Liver (tissue), 9 donors: ENCODE measurements around the gene PGGHG. TPM values are rescaled to one million over a fixed set of nuclear protein-coding genes. Genes with fewer than 3 reads are reported as not detected.

Experiments used
- DNase-seq: peaks from one replicate; pipeline ENCODE4 v3.0.0-alpha.2; 2017; ENCODE audit warnings: low spot score
- H3K27ac ChIP-seq, 2 donors: one replicate each; pipeline ENCODE4 v1.7.0; 2013; ENCODE audit warnings: inconsistent platforms in 2 of 2, low read length in 2 of 2, control low read depth in 1 of 2, low read depth in 1 of 2, mild to moderate bottlenecking in 1 of 2
- H3K27me3 ChIP-seq, 4 donors: one replicate each; pipeline versions ENCODE4 v1.6.1 to v1.7.0; 2013; ENCODE audit warnings: low read length in 3 of 4, inconsistent platforms in 1 of 4, mild to moderate bottlenecking in 1 of 4, moderate library complexity in 1 of 4; ENCODE audit not compliant: control insufficient read depth in 4 of 4, insufficient read depth in 4 of 4
- H3K36me3 ChIP-seq, 4 donors: one replicate each; pipeline versions ENCODE4 v1.6.1 to v1.7.0; 2013; ENCODE audit warnings: low read length in 3 of 4, mild to moderate bottlenecking in 3 of 4, low read depth in 1 of 4, moderate library complexity in 1 of 4; ENCODE audit not compliant: control insufficient read depth in 4 of 4, insufficient read depth in 3 of 4
- H3K4me1 ChIP-seq, 4 donors: one replicate each; pipeline versions ENCODE4 v1.6.1 to v1.7.0; 2013; ENCODE audit warnings: low read length in 3 of 4, mild to moderate bottlenecking in 3 of 4, moderate library complexity in 1 of 4; ENCODE audit not compliant: control insufficient read depth in 4 of 4, insufficient read depth in 4 of 4
- H3K4me3 ChIP-seq, 3 donors: one replicate each; pipeline versions ENCODE4 v1.6.1 to v1.7.0; 2013; ENCODE audit warnings: low read length in 3 of 3, control low read depth in 1 of 3, low read depth in 1 of 3, mild to moderate bottlenecking in 1 of 3
- H3K9ac ChIP-seq, 2 donors: one replicate each; pipeline ENCODE4 v1.7.0; 2013; ENCODE audit warnings: low read length in 2 of 2, mild to moderate bottlenecking in 2 of 2, moderate library complexity in 2 of 2, control low read depth in 1 of 2, low read depth in 1 of 2
- H3K9me3 ChIP-seq, 4 donors: one replicate each; pipeline versions ENCODE4 v1.6.1 to v1.7.0; 2013; ENCODE audit warnings: low read length in 3 of 4; ENCODE audit not compliant: control insufficient read depth in 4 of 4
- CTCF ChIP-seq: fragments of 150-350 bp; IDR thresholded peaks from 2 replicates; pipeline ENCODE4 v1.5.1; 2017; ENCODE audit warnings: improper control_type of control experiment, low read depth, low read length; ENCODE audit not compliant: missing input control
- EGR1 ChIP-seq, 2 donors: IDR thresholded peaks; 2 replicates each; pipeline ENCODE4 v1.6.1; 2016 to 2018; ENCODE audit warnings: antibody characterized with exemption in 2 of 2, low read depth in 2 of 2
- FOXA1 ChIP-seq: IDR thresholded peaks from 2 replicates; pipeline ENCODE4 v1.6.1; 2016; ENCODE audit warnings: antibody characterized with exemption
- FOXA2 ChIP-seq: IDR thresholded peaks from 2 replicates; pipeline ENCODE4 v1.6.1; 2016; ENCODE audit warnings: antibody characterized with exemption
- GABPA ChIP-seq, 2 donors: IDR thresholded peaks in 1 of 2; conservative IDR thresholded peaks in 1 of 2; 2 replicates each; pipeline ENCODE4 v1.6.1; 2016; ENCODE audit warnings: antibody characterized with exemption in 2 of 2, mild to moderate bottlenecking in 1 of 2, moderate library complexity in 1 of 2
- HNF4A ChIP-seq, 2 donors: conservative IDR thresholded peaks; 2 replicates each; pipeline ENCODE4 v1.6.1; 2016; ENCODE audit warnings: antibody characterized with exemption in 2 of 2, mild to moderate bottlenecking in 2 of 2
- HNF4G ChIP-seq: IDR thresholded peaks from 2 replicates; pipeline ENCODE4 v1.6.1; 2016; ENCODE audit warnings: antibody characterized with exemption
- JUND ChIP-seq, 2 donors: IDR thresholded peaks; 2 replicates each; pipeline ENCODE4 v1.6.1; 2016; ENCODE audit warnings: antibody characterized with exemption in 2 of 2
- NR2F2 ChIP-seq: IDR thresholded peaks from 2 replicates; pipeline ENCODE4 v1.6.1; 2016; ENCODE audit warnings: antibody characterized with exemption
- RAD21 ChIP-seq, 2 donors: IDR thresholded peaks; 2 replicates each; pipeline ENCODE4 v1.6.1; 2016; ENCODE audit warnings: antibody characterized with exemption in 2 of 2, mild to moderate bottlenecking in 2 of 2
- RXRA ChIP-seq, 2 donors: IDR thresholded peaks; 2 replicates each; pipeline ENCODE4 v1.6.1; 2017 to 2018; ENCODE audit warnings: antibody characterized with exemption in 2 of 2, mild to moderate bottlenecking in 1 of 2
- SP1 ChIP-seq: IDR thresholded peaks from 2 replicates; pipeline ENCODE4 v1.6.1; 2018; ENCODE audit warnings: antibody characterized with exemption, mild to moderate bottlenecking
- TAF1 ChIP-seq: conservative IDR thresholded peaks from 2 replicates; pipeline ENCODE4 v1.6.1; 2016; ENCODE audit warnings: antibody characterized with exemption, mild to moderate bottlenecking
- YY1 ChIP-seq: IDR thresholded peaks from 2 replicates; pipeline ENCODE4 v1.6.1; 2016; ENCODE audit warnings: antibody characterized with exemption, mild to moderate bottlenecking
- ZBTB33 ChIP-seq: IDR thresholded peaks from 2 replicates; pipeline ENCODE4 v1.6.1; 2016; ENCODE audit warnings: antibody characterized with exemption
- WGBS: extraction: QIAGEN DNeasy Blood & Tissue Kit; methylation state at CpG from one replicate; pipeline ENCODE4 v1.1.7; 2013; 5-methylcytosine and 5-hydroxymethylcytosine counted together
- polyA plus RNA-seq, 2 donors: library from polyadenylated mRNA; stranded (reverse) in 1 of 2; unstranded in 1 of 2; fragments of 200-250 nt in 1 of 2; fragments of >200 nt in 1 of 2; fragmentation: Nextera tagmentation in 1 of 2; extraction: Ambion mirVana in 1 of 2; gene quantifications; one replicate each; pipeline versions ENCODE4 v1.2.1 to v1.2.3, GENCODE V29; 2013 to 2015
- total RNA-seq, 2 donors: library from RNA; depleted of rRNA; stranded (reverse); fragments of >200 nt; gene quantifications; one replicate each; pipeline ENCODE4 v1.2.3, GENCODE V29; 2014
- TF ChIP-seq, protein P1 (sequence below): IDR thresholded peaks from 2 replicates; pipeline ENCODE4 v1.6.1; 2016; ENCODE audit warnings: antibody characterized with exemption, mild to moderate bottlenecking
- TF ChIP-seq, protein P2 (sequence below): IDR thresholded peaks from 2 replicates; pipeline ENCODE4 v1.6.1; 2016; ENCODE audit warnings: antibody characterized with exemption
- TF ChIP-seq, protein P3 (sequence below): IDR thresholded peaks from 2 replicates; pipeline ENCODE4 v1.6.1; 2016; ENCODE audit warnings: antibody characterized with exemption
- donor health status: healthy.
- donor health status: healthy.
- donor health status: healthy.
- donor health status: healthy.
- donor health status: healthy.

Gene PGGHG
- total and polyA plus RNA-seq, 4 donors = 1.3 to 11.4 (median 7.5) TPM

DNA sequence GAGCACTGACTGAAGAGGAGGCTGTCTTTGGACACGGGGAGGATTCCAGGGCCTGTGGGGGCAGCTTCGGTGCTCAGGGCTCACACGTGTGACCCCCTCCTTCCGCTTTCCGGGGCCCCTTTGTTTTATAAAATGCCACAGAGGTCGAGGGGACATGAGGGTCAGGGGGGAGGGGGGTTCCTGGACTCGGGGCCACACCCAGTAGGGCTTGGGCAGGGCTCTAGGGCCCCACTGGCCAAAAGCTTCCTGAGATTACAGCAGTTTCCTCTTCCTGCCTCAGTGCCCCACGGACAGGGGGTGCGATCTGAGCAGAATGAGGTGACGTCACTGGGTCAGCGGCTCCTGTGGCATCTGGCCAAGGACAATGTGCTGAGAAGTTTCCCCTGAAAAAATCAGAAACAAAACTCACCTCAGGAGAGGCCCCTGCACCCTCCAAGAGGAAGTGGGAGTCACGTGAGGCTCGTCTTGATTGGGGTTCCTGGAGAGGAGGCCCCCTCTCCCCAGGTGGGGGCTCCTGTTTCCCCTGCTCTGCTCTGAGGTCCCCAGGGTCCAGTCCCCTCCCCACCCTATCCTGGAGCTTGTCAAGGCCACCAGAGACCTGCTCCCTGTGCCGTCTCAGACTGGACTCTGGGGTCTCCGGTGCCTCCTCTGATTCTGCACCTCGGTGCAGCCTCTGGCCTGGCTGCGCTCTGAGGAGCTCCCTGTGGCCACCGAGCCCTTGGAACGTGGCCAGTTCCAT, 38.1 kb downstream of the PGGHG start:
- Histone ChIP-seq H3K27ac (peak overlapping the region; percentile 76 to 92), H3K27me3 (no peaks in the 10 kb centered on the region), H3K9ac (peak overlapping the region; percentile 57 to 78), H3K36me3 (no peaks in the 10 kb centered on the region), H3K4me1 (peaks cover 0 to 14% (median 10%) of the 10 kb centered on the region in 4 donors), H3K9me3 (no peaks in the 10 kb centered on the region), H3K4me3 (peak overlapping the region; percentile 3 to 44 (median 15))
- DNase-seq = no peak
- WGBS = 23% methylated on average over 19 of the region's 19 CpGs
- TF ChIP-seq HNF4A (conservative IDR thresholded peaks at IDR 0.05) = peak; percentile 26 to 35
- TF ChIP-seq RXRA (IDR thresholded peaks at IDR 0.05) = peak; percentile 22 to 60
- peak; percentile 61 to 80 for TF ChIP-seq JUND (IDR thresholded peaks at IDR 0.05)
- peak; percentile 42 for TF ChIP-seq YY1
- TF ChIP-seq GABPA (IDR thresholded peaks at IDR 0.05 in 1 of 2, conservative IDR thresholded peaks at IDR 0.05 in 1 of 2) = no peak
- TF ChIP-seq CTCF = no peak
- TF ChIP-seq HNF4G = no peak
- TF ChIP-seq, protein P1, sequence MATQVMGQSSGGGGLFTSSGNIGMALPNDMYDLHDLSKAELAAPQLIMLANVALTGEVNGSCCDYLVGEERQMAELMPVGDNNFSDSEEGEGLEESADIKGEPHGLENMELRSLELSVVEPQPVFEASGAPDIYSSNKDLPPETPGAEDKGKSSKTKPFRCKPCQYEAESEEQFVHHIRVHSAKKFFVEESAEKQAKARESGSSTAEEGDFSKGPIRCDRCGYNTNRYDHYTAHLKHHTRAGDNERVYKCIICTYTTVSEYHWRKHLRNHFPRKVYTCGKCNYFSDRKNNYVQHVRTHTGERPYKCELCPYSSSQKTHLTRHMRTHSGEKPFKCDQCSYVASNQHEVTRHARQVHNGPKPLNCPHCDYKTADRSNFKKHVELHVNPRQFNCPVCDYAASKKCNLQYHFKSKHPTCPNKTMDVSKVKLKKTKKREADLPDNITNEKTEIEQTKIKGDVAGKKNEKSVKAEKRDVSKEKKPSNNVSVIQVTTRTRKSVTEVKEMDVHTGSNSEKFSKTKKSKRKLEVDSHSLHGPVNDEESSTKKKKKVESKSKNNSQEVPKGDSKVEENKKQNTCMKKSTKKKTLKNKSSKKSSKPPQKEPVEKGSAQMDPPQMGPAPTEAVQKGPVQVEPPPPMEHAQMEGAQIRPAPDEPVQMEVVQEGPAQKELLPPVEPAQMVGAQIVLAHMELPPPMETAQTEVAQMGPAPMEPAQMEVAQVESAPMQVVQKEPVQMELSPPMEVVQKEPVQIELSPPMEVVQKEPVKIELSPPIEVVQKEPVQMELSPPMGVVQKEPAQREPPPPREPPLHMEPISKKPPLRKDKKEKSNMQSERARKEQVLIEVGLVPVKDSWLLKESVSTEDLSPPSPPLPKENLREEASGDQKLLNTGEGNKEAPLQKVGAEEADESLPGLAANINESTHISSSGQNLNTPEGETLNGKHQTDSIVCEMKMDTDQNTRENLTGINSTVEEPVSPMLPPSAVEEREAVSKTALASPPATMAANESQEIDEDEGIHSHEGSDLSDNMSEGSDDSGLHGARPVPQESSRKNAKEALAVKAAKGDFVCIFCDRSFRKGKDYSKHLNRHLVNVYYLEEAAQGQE = peak; percentile 21
- TF ChIP-seq, protein P2, sequence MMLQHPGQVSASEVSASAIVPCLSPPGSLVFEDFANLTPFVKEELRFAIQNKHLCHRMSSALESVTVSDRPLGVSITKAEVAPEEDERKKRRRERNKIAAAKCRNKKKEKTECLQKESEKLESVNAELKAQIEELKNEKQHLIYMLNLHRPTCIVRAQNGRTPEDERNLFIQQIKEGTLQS = no peak
- peak; percentile 63 for TF ChIP-seq SP1
- no peak for TF ChIP-seq FOXA2
- TF ChIP-seq FOXA1 = no peak
- peak; percentile 97 for TF ChIP-seq NR2F2
- TF ChIP-seq ZBTB33 = no peak
- peak in 1 of 2 donors; percentile 9 for TF ChIP-seq EGR1 (IDR thresholded peaks at IDR 0.05; ENCODE audit: low read depth in 2 of 2)
- TF ChIP-seq, protein P3, sequence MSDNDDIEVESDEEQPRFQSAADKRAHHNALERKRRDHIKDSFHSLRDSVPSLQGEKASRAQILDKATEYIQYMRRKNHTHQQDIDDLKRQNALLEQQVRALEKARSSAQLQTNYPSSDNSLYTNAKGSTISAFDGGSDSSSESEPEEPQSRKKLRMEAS = no peak
- TF ChIP-seq RAD21 (IDR thresholded peaks at IDR 0.05) = peak in 1 of 2 donors; percentile 15
- no peak for TF ChIP-seq TAF1
